DND-41 (cell line): ENCODE results near the gene MDFI.

Experiments used
- ATAC-seq: fragments of 200-7000 bp; cut with Tn5 transposase; 3 replicates; pipeline ENCODE4 v1.9.1; 2021; ENCODE audit warnings: low read depth; ENCODE audit not compliant: insufficient read depth
- DNase-seq: peaks from one replicate; pipeline ENCODE4 v3.0.0-alpha.2; 2020
- H2AFZ ChIP-seq: 2 replicates; pipeline ENCODE4 v1.6.0; 2012; ENCODE audit warnings: low read depth, low read length
- H3K27ac ChIP-seq: 2 replicates; pipeline ENCODE4 v1.5.1; 2012; ENCODE audit warnings: low read length, inconsistent platforms
- H3K27me3 ChIP-seq: fragments of 200-600 bp; sonication (generic); 2 replicates; pipeline ENCODE4 v1.6.0; 2012; ENCODE audit warnings: low read length, mild to moderate bottlenecking, inconsistent platforms; ENCODE audit not compliant: insufficient read depth, poor library complexity
- H3K36me3 ChIP-seq: 2 replicates; pipeline ENCODE4 v1.5.1; 2012; ENCODE audit warnings: low read length, inconsistent platforms; ENCODE audit not compliant: insufficient read depth
- H3K4me1 ChIP-seq: 2 replicates; pipeline ENCODE4 v1.5.1; 2012; ENCODE audit warnings: mild to moderate bottlenecking, low read length; ENCODE audit not compliant: insufficient read depth
- H3K4me2 ChIP-seq: 2 replicates; pipeline ENCODE4 v1.6.0; 2012; ENCODE audit warnings: mild to moderate bottlenecking, moderate library complexity, low read length, inconsistent platforms; ENCODE audit not compliant: insufficient read depth
- H3K4me3 ChIP-seq, 2 experiments: fragments of 200-600 bp in 1 of 2; shearing (Covaris generic) in 1 of 2; 2 replicates each; pipeline ENCODE4 v1.5.1; 2012 to 2016; ENCODE audit warnings: inconsistent platforms in 2 of 2, low read length in 2 of 2, mild to moderate bottlenecking in 2 of 2, low read depth in 1 of 2, moderate library complexity in 1 of 2
- H3K79me2 ChIP-seq: 2 replicates; pipeline ENCODE4 v1.6.0; 2012; ENCODE audit warnings: low read length, inconsistent platforms; ENCODE audit not compliant: insufficient read depth
- H3K9ac ChIP-seq: 2 replicates; pipeline ENCODE4 v1.6.0; 2012; ENCODE audit warnings: low read depth, mild to moderate bottlenecking, inconsistent platforms, low read length, moderate library complexity
- H3K9me3 ChIP-seq: 2 replicates; pipeline ENCODE4 v1.5.1; 2012; ENCODE audit warnings: low read length, moderate library complexity, mild to moderate bottlenecking, inconsistent platforms; ENCODE audit not compliant: insufficient read depth, severe bottlenecking
- H4K20me1 ChIP-seq: 2 replicates; pipeline ENCODE4 v1.6.0; 2012; ENCODE audit warnings: low read length; ENCODE audit not compliant: insufficient read depth
- CTCF ChIP-seq: IDR thresholded peaks from 2 replicates; pipeline ENCODE4 v1.5.1; 2012; ENCODE audit warnings: borderline replicate concordance, low read length, moderate library complexity, mild to moderate bottlenecking; ENCODE audit not compliant: poor library complexity, severe bottlenecking; ENCODE audit errors: extremely low read depth
- EZH2 ChIP-seq: IDR thresholded peaks from 3 replicates; pipeline ENCODE4 v1.6.1; 2012; ENCODE audit warnings: borderline replicate concordance, low read depth, mild to moderate bottlenecking, moderate library complexity, low read length, inconsistent platforms; ENCODE audit not compliant: severe bottlenecking

MDFI gene

GRCh38 chr6:41602864-41603608 is 35.2 kb upstream of the MDFI start:
- H4K20me1 ChIP-seq, result no peaks in the 10 kb centered on the region
- no peaks in the 10 kb centered on the region for H3K27me3 ChIP-seq
- peak overlapping the region; percentile 76 for H2AFZ ChIP-seq
- no peaks in the 10 kb centered on the region for H3K79me2 ChIP-seq
- H3K4me2 ChIP-seq, result peak overlapping the region; percentile 65
- peak; percentile 90 for ATAC-seq
- H3K9me3 ChIP-seq, result no peaks in the 10 kb centered on the region
- peak overlapping the region; percentile 70 for H3K27ac ChIP-seq
- peak overlapping the region in 1 of 2 experiments; percentile 42; a peak in 2 of 4 replicates for H3K4me3 ChIP-seq
- H3K9ac ChIP-seq, result peak overlapping the region; percentile 49
- peaks cover 13% of the 10 kb centered on the region for H3K36me3 ChIP-seq
- DNase-seq, result peak; percentile 90
- peaks cover 13% of the 10 kb centered on the region for H3K4me1 ChIP-seq
- TF ChIP-seq EZH2, result no peak
- peak; percentile 97 for TF ChIP-seq CTCF

GRCh38 chr6:41604006-41604405 is 34.3 kb upstream of the MDFI start:
- H3K27ac ChIP-seq, result no peak overlapping the region
- no peak for DNase-seq
- no peaks in the 10 kb centered on the region for H4K20me1 ChIP-seq
- no peak overlapping the region for H3K4me3 ChIP-seq
- H2AFZ ChIP-seq, result no peak overlapping the region
- peaks cover 13% of the 10 kb centered on the region for H3K4me1 ChIP-seq
- ATAC-seq, result no peak
- H3K27me3 ChIP-seq, result no peaks in the 10 kb centered on the region
- TF ChIP-seq EZH2, result no peak
- no peak for TF ChIP-seq CTCF
- no peaks in the 10 kb centered on the region for H3K79me2 ChIP-seq
- H3K9me3 ChIP-seq, result no peaks in the 10 kb centered on the region
- H3K9ac ChIP-seq, result no peak overlapping the region
- peaks cover 11% of the 10 kb centered on the region for H3K36me3 ChIP-seq
- no peak overlapping the region for H3K4me2 ChIP-seq

GRCh38 chr6:41605649-41606048 is 32.6 kb upstream of the MDFI start:
- Histone ChIP-seq H3K79me2 (no peaks in the 10 kb centered on the region), H3K4me1 (peaks cover 13% of the 10 kb centered on the region), H3K27me3 (no peaks in the 10 kb centered on the region), H3K4me2 (no peak overlapping the region), H2AFZ (no peak overlapping the region), H3K36me3 (peaks cover 4% of the 10 kb centered on the region; the same call in 1 of the 2 replicates), H3K27ac (no peak overlapping the region), H3K4me3 (no peak overlapping the region), H4K20me1 (no peaks in the 10 kb centered on the region), H3K9ac (no peak overlapping the region), H3K9me3 (no peaks in the 10 kb centered on the region)
- no peak for DNase-seq
- no peak for ATAC-seq
- TF ChIP-seq CTCF, result no peak
- no peak for TF ChIP-seq EZH2
